ENCODE results near the gene LRPPRC. TPM values are rescaled to one million over a fixed set of nuclear protein-coding genes. Genes with fewer than 3 reads are reported as not detected.

The LRPPRC gene
- total and polyA plus RNA-seq, 7 donors: 47.3 to 198 (median 100) TPM

- ATAC-seq (no peak), DNase-seq (no peak)
- Histone ChIP-seq H3K27ac (no peak overlapping the region), H3K4me3 (no peak overlapping the region), H3K4me1 (no peaks in the 10 kb centered on the region), H3K27me3 (ENCODE audit: insufficient read depth in 3 of 3, low read length in 2 of 3) (no peaks in the 10 kb centered on the region), H3K36me3 (ENCODE audit: insufficient read depth in 1 of 2, low read depth in 1 of 2) (peaks cover 11 to 97% of the 10 kb centered on the region in 2 donors), H3K9me3 (no peaks in the 10 kb centered on the region)
- 79 to 88% (median 82%) methylated on average over 3 of the region's 3 CpGs for WGBS, 3 donors
- no peak for TF ChIP-seq CTCF (IDR thresholded peaks at IDR 0.05)
- intact Hi-C loops (cut with DNase I): no loop called here
Observed at GRCh38 chr2:43948370-43948769, 47.4 kb downstream of the LRPPRC start.

DNA sequence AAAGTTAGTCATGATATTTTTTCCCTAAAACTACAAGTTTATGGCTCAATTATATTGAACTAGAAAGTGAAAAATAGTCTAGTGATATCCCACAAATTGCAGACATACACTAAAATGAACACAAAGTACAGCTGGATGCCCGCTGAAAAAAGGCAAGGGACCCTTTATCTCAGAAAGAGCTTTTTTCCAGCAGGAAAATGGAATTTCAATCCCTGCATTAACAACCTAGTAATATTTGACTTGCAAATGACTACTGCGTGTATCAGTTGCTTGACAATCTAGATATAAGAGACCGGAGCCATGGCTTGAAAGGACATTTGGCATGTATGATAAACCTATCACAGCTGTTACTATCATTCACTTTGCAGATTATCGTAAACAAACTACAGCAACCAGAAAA, 49.1 kb downstream of the LRPPRC start:
- DNase-seq: no peak
- WGBS, 3 donors: 51 to 62% (median 53%) methylated on average over 4 of the region's 4 CpGs
- Histone ChIP-seq H3K4me1 (no peaks in the 10 kb centered on the region), H3K9me3 (no peaks in the 10 kb centered on the region), H3K36me3 (ENCODE audit: insufficient read depth in 1 of 2, low read depth in 1 of 2) (peaks cover 11 to 98% of the 10 kb centered on the region in 2 donors), H3K4me3 (no peak overlapping the region), H3K27ac (no peak overlapping the region), H3K27me3 (ENCODE audit: insufficient read depth in 3 of 3, low read length in 2 of 3) (no peaks in the 10 kb centered on the region)
- ATAC-seq: no peak
- TF ChIP-seq CTCF (IDR thresholded peaks at IDR 0.05): no peak
- intact Hi-C loops (cut with DNase I): no loop called here

GRCh38 chr2:43945439-43945838, 50.4 kb downstream of the LRPPRC start:
- H3K9me3 ChIP-seq: no peaks in the 10 kb centered on the region
- peaks cover 7 to 99% of the 10 kb centered on the region in 2 donors for H3K36me3 ChIP-seq (ENCODE audit: insufficient read depth in 1 of 2, low read depth in 1 of 2)
- ATAC-seq (no peak), DNase-seq (no peak)
- 92 to 94% (median 93%) methylated on average over 3 of the region's 3 CpGs for WGBS, 3 donors
- no peaks in the 10 kb centered on the region for H3K27me3 ChIP-seq (ENCODE audit: insufficient read depth in 3 of 3, low read length in 2 of 3)
- intact Hi-C loops (cut with DNase I): no loop called here
- no peak for TF ChIP-seq CTCF (IDR thresholded peaks at IDR 0.05)
- H3K4me3 ChIP-seq: no peak overlapping the region
- no peak overlapping the region for H3K27ac ChIP-seq
- no peaks in the 10 kb centered on the region for H3K4me1 ChIP-seq

- no peak for ATAC-seq
- no peaks in the 10 kb centered on the region for H3K9me3 ChIP-seq
- no peaks in the 10 kb centered on the region for H3K4me1 ChIP-seq
- intact Hi-C loops (cut with DNase I): loop anchor here in 1 of 2 donors (5.0 kb wide), 1 partner anchor 37 kb away; no protein-coding TSS in a partner anchor
- peaks cover 7 to 99% of the 10 kb centered on the region in 2 donors for H3K36me3 ChIP-seq (ENCODE audit: insufficient read depth in 1 of 2, low read depth in 1 of 2)
- no peak overlapping the region for H3K27ac ChIP-seq
- no peak for DNase-seq
- TF ChIP-seq CTCF (IDR thresholded peaks at IDR 0.05): no peak
- H3K4me3 ChIP-seq: no peak overlapping the region
- 91 to 98% (median 93%) methylated on average over 3 of the region's 3 CpGs for WGBS, 3 donors
- H3K27me3 ChIP-seq (ENCODE audit: insufficient read depth in 3 of 3, low read length in 2 of 3): no peaks in the 10 kb centered on the region
Observed at GRCh38 chr2:43944915-43945314, 50.9 kb downstream of the LRPPRC start.

GRCh38 chr2:43943809-43944452, 51.9 kb downstream of the LRPPRC start:
- Histone ChIP-seq H3K36me3 (ENCODE audit: insufficient read depth in 1 of 2, low read depth in 1 of 2) (peaks cover 7 to 93% of the 10 kb centered on the region in 2 donors), H3K27me3 (ENCODE audit: insufficient read depth in 3 of 3, low read length in 2 of 3) (no peaks in the 10 kb centered on the region), H3K9me3 (no peaks in the 10 kb centered on the region), H3K4me3 (no peak overlapping the region), H3K27ac (no peak overlapping the region), H3K4me1 (no peaks in the 10 kb centered on the region)
- ATAC-seq (no peak), DNase-seq (no peak)
- intact Hi-C loops (cut with DNase I): loop anchor here in 1 of 2 donors (5.0 kb wide), 1 partner anchor 38 kb away; no protein-coding TSS in a partner anchor
- 65 to 74% (median 66%) methylated on average over 5 of the region's 5 CpGs for WGBS, 3 donors
- TF ChIP-seq CTCF (IDR thresholded peaks at IDR 0.05): no peak

Measured in psoas muscle (tissue), 8 donors.